PC-9 (cell line): ENCODE measurements around the gene SH3RF2. TPM values are rescaled to one million over a fixed set of nuclear protein-coding genes. Genes with fewer than 3 reads are reported as not detected.
"Not testable (repeated sequence)": the region's sequence is repeated elsewhere in the genome, so short reads cannot be mapped to it uniquely, and the experiment has no call there.

Experiments
- BruUV-seq: library from RNA; stranded (reverse); fragments of 400-500 nt; replicated peaks from 2 replicates; lab custom pipeline; 2021; lab: Mats Ljungman, UMichigan
- CTCF ChIA-PET: fragments of 300-600 bp; sonication (Branson Sonifier 250); formaldehyde crosslinking; loops from one replicate; lab custom pipeline; 2022; ENCODE audit warnings: antibody characterized with exemption; lab: Charles Lee
- POLR2A ChIA-PET: fragments of 300-600 bp; sonication (Branson Sonifier 250); formaldehyde crosslinking; loops from one replicate; lab custom pipeline; 2022; ENCODE audit warnings: antibody characterized with exemption; ENCODE audit not compliant: unreplicated experiment; lab: Charles Lee
- DNase-seq, 2 experiments: peaks; one replicate each; pipeline versions ENCODE4 v3.0.0 to v3.0.0-alpha.2; 2015 to 2022; ENCODE audit warnings: mixed read lengths in 1 of 2
- H2AFZ ChIP-seq: fragments of 200-600 bp; sonication (generic); 2 replicates; pipeline ENCODE4 v1.8.1; 2017; ENCODE audit warnings: antibody characterized with exemption
- H3F3A ChIP-seq: fragments of 200-600 bp; sonication (generic); 2 replicates; pipeline ENCODE4 v1.8.1; 2017; ENCODE audit warnings: antibody characterized with exemption, mild to moderate bottlenecking, low read depth; ENCODE audit not compliant: insufficient read depth
- H3K27ac ChIP-seq: fragments of 200-600 bp; sonication (generic); 2 replicates; pipeline ENCODE4 v1.6.1; 2016; ENCODE audit warnings: mixed run types
- H3K27me3 ChIP-seq: fragments of 200-600 bp; sonication (generic); 2 replicates; pipeline ENCODE4 v1.6.1; 2016; ENCODE audit warnings: low read depth, mixed run types; ENCODE audit not compliant: insufficient read depth
- H3K36me3 ChIP-seq: fragments of 200-600 bp; sonication (generic); 2 replicates; pipeline ENCODE4 v1.6.1; 2016; ENCODE audit warnings: low read depth, mixed run types
- H3K4me1 ChIP-seq: fragments of 200-600 bp; sonication (generic); replicated peaks from 2 replicates; pipeline ENCODE4 v1.6.1; 2016; ENCODE audit warnings: mixed run types; ENCODE audit not compliant: insufficient read depth
- H3K4me2 ChIP-seq: fragments of 200-600 bp; sonication (generic); 2 replicates; pipeline ENCODE4 v1.6.1; 2017; ENCODE audit warnings: mixed run types
- H3K4me3 ChIP-seq: fragments of 200-600 bp; sonication (generic); 2 replicates; pipeline ENCODE4 v1.6.1; 2016; ENCODE audit warnings: mixed run types
- H3K79me2 ChIP-seq: fragments of 200-600 bp; sonication (generic); 2 replicates; pipeline ENCODE4 v1.6.1; 2017; ENCODE audit warnings: low read depth, mixed run types
- H3K9me2 ChIP-seq: fragments of 200-600 bp; sonication (generic); 2 replicates; pipeline ENCODE4 v1.8.1; 2017; ENCODE audit warnings: mild to moderate bottlenecking; ENCODE audit not compliant: insufficient read depth
- H3K9me3 ChIP-seq: fragments of 200-600 bp; sonication (generic); 2 replicates; pipeline ENCODE4 v1.8.1; 2016; ENCODE audit warnings: low read depth; ENCODE audit not compliant: insufficient read depth
- H4K20me1 ChIP-seq: fragments of 200-600 bp; sonication (generic); 2 replicates; pipeline ENCODE4 v1.8.1; 2017; ENCODE audit not compliant: insufficient read depth
- CTCF ChIP-seq: fragments of 200-600 bp; sonication (generic); conservative IDR thresholded peaks from 2 replicates; pipeline ENCODE4 v1.6.1; 2017; ENCODE audit warnings: mixed run types, antibody characterized with exemption, mild to moderate bottlenecking, moderate library complexity
- EZH2 ChIP-seq: fragments of 200-600 bp; sonication (generic); IDR thresholded peaks from 2 replicates; pipeline ENCODE4 v1.8.0; 2017; ENCODE audit warnings: antibody characterized with exemption, low read depth
- intact Hi-C: fragments of 100-400 bp; cut with micrococcal nuclease; formaldehyde crosslinking; loops from one replicate; pipeline ENCODE4 v1.10.0; 2022; ENCODE audit not compliant: unreplicated experiment
- total RNA-seq: library from RNA; stranded (reverse); gene quantifications from 2 replicates; pipeline ENCODE4 v1.2.3, GENCODE V29; 2021

SH3RF2 gene
- total RNA-seq, 1 experiment from 2014 or later: 37.2 TPM

GRCh38 chr5:146007270-146007669, 70.9 kb downstream of the SH3RF2 start:
- POLR2A ChIA-PET: no interaction called here
- Histone ChIP-seq H3F3A (no peaks in the 10 kb centered on the region), H3K36me3 (0 out of 2 replicates have a peak, but pooled peaks cover 6% of the 10 kb centered on the region), H3K4me1 (no peaks in the 10 kb centered on the region), H3K9me3 (no peaks in the 10 kb centered on the region), H3K79me2 (no peaks in the 10 kb centered on the region), H3K4me2 (no peak overlapping the region), H2AFZ (no peak overlapping the region), H3K4me3 (no peak overlapping the region), H3K27ac (no peak overlapping the region), H3K27me3 (no peaks in the 10 kb centered on the region), H4K20me1 (no peaks in the 10 kb centered on the region), H3K9me2 (no peaks in the 10 kb centered on the region)
- TF ChIP-seq EZH2: no peak
- no peak for TF ChIP-seq CTCF
- CTCF ChIA-PET: no interaction called here
- DNase-seq: no peak
- intact Hi-C loops: no loop called here
- BruUV-seq: no TSS peak

GRCh38 chr5:146007989-146008388, 71.6 kb downstream of the SH3RF2 start:
- Histone ChIP-seq H3K4me3 (no peak overlapping the region), H3K27me3 (no peaks in the 10 kb centered on the region), H3K4me2 (no peak overlapping the region), H3K4me1 (no peaks in the 10 kb centered on the region), H4K20me1 (no peaks in the 10 kb centered on the region), H3K9me2 (no peaks in the 10 kb centered on the region), H2AFZ (no peak overlapping the region), H3K79me2 (no peaks in the 10 kb centered on the region), H3K9me3 (no peaks in the 10 kb centered on the region), H3K36me3 (0 out of 2 replicates have a peak, but pooled peaks cover 6% of the 10 kb centered on the region), H3F3A (no peaks in the 10 kb centered on the region), H3K27ac (no peak overlapping the region)
- intact Hi-C loops: no loop called here
- DNase-seq: no peak
- no TSS peak for BruUV-seq
- TF ChIP-seq EZH2 (no peak), CTCF (no peak)
- ChIA-PET CTCF (no interaction called here), POLR2A (no interaction called here)

DNA sequence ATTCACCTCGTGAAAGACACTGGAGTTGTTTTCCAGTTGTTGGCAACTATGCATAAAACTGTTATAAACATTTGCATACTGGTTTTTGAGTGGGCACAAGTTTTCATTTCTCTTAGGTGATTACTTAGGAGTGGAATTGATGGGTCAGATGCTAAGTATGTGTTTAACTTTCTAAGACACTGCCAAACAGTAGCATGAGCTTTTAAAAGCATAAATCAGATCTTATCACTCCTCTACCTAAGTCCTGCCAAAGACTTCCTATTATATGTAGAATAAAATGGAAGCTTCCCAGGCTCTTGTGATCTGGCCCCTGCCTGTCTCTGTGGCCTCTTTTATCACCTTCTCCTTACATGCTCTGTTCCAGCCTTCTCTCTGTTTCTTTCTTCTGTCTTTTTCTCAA, 72.6 kb downstream of the SH3RF2 start:
- Histone ChIP-seq H4K20me1 (no peaks in the 10 kb centered on the region), H3K27me3 (no peaks in the 10 kb centered on the region), H3K4me2 (no peak overlapping the region), H3F3A (no peaks in the 10 kb centered on the region), H2AFZ (no peak overlapping the region), H3K9me2 (no peaks in the 10 kb centered on the region), H3K27ac (no peak overlapping the region), H3K4me3 (no peak overlapping the region), H3K9me3 (no peaks in the 10 kb centered on the region), H3K36me3 (0 out of 2 replicates have a peak, but pooled peaks cover 4% of the 10 kb centered on the region), H3K4me1 (no peaks in the 10 kb centered on the region), H3K79me2 (no peaks in the 10 kb centered on the region)
- no peak for TF ChIP-seq EZH2
- no peak for TF ChIP-seq CTCF
- BruUV-seq: no TSS peak
- CTCF ChIA-PET: no interaction called here
- intact Hi-C loops: no loop called here
- DNase-seq: no peak
- POLR2A ChIA-PET: interaction anchor here (0.6 kb wide), 1 partner anchor 13 kb away, joined by 4 read pairs; no protein-coding TSS in a partner anchor

DNA sequence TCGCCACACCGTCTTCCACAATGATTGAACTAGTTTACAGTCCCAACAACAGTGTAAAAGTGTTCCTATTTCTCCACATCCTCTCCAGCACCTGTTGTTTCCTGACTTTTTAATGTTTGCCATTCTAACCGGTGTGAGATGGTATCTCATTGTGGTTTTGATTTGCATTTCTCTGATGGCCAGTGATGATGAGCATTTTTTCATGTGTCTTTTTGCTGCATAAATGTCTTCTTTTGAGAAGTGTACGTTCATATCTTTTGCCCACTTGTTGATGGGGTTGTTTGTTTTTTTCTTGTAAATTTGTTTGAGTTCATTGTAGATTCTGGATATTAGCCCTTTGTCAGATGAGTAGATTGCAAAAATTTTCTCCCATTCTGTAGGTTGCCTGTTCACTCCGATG, 74.1 kb downstream of the SH3RF2 start:
- intact Hi-C loops, POLR2A ChIA-PET, CTCF ChIA-PET, H3K36me3 ChIP-seq, H3K9me2 ChIP-seq, H3F3A ChIP-seq, H3K4me2 ChIP-seq, DNase-seq, H3K27me3 ChIP-seq, H3K4me1 ChIP-seq, H3K79me2 ChIP-seq, H3K4me3 ChIP-seq, H4K20me1 ChIP-seq, H2AFZ ChIP-seq, H3K27ac ChIP-seq, H3K9me3 ChIP-seq, BruUV-seq: not testable (repeated sequence)
